WI38 (cell line): ENCODE results near the gene ARHGAP12.
"Not testable (repeated sequence)": the region's sequence is repeated elsewhere in the genome, so short reads cannot be mapped to it uniquely, and the experiment has no call there.

Source experiments
- H3K4me3 ChIP-seq: 2 replicates; pipeline ENCODE4 v1.5.1; 2011; ENCODE audit warnings: low read depth, mild to moderate bottlenecking, control low read depth, low read length
- CTCF ChIP-seq: IDR thresholded peaks from 2 replicates; pipeline ENCODE4 v1.5.1; 2012; ENCODE audit warnings: low read depth, mild to moderate bottlenecking, control low read depth, low read length

Gene ARHGAP12, protein sequence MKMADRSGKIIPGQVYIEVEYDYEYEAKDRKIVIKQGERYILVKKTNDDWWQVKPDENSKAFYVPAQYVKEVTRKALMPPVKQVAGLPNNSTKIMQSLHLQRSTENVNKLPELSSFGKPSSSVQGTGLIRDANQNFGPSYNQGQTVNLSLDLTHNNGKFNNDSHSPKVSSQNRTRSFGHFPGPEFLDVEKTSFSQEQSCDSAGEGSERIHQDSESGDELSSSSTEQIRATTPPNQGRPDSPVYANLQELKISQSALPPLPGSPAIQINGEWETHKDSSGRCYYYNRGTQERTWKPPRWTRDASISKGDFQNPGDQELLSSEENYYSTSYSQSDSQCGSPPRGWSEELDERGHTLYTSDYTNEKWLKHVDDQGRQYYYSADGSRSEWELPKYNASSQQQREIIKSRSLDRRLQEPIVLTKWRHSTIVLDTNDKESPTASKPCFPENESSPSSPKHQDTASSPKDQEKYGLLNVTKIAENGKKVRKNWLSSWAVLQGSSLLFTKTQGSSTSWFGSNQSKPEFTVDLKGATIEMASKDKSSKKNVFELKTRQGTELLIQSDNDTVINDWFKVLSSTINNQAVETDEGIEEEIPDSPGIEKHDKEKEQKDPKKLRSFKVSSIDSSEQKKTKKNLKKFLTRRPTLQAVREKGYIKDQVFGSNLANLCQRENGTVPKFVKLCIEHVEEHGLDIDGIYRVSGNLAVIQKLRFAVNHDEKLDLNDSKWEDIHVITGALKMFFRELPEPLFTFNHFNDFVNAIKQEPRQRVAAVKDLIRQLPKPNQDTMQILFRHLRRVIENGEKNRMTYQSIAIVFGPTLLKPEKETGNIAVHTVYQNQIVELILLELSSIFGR

GRCh38 chr10:31928549-31929260 lies at the start of gene ARHGAP12:
ARHGAP12 (minus strand) TSS chr10:31928831; CDS start chr10:31908855, 19,976 bp downstream.
- TF ChIP-seq CTCF, result no peak

GRCh38 chr10:31978156-31978483 lies 49.5 kb upstream of the ARHGAP12 start:
- H3K4me3 ChIP-seq, result no peak overlapping the region
- no peak for TF ChIP-seq CTCF

More at GRCh38 chr10:31928549-31929260, at the start of gene ARHGAP12:
- H3K4me3 ChIP-seq, result peak within 1 kb of the TSS; percentile 70

DNA sequence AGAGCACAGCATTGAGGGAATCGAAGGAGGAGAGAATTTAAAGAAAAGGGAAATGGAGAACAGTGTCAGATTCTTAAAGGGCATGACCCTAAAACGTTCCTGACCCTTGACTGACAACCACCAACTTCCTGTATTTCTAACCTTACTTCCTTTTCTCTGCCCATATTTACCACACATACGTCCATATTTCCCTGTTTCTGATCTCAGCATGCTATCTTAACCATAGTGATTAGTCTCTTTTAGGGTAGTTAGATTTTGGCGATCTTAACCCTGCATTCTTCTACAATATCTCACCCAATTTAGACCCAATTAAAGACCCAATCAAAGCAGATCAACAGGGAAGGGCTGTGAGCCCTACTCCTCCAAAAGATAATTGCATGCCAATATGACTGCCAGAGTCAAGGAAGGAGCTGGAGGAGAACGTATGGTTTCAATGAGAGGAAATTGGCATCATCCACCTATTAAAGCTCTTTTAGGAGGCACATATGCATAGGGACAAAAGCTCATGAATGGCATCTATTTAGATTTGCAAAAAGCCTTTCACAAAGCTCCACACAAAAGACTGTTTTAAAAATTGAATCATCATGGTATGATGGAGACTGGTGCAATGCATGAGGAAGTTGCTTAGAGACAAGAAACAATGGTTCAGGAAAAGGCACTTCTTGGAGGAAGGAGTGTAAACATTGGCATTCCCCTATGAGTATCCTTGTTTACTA lies 49.0 kb upstream of the ARHGAP12 start:
- no peak overlapping the region for H3K4me3 ChIP-seq
- no peak for TF ChIP-seq CTCF

GRCh38 chr10:31975157-31975765 lies 46.6 kb upstream of the ARHGAP12 start:
- H3K4me3 ChIP-seq, result no peak overlapping the region
- no peak for TF ChIP-seq CTCF

GRCh38 chr10:31974434-31975124 lies 45.9 kb upstream of the ARHGAP12 start:
- no peak for TF ChIP-seq CTCF

DNA sequence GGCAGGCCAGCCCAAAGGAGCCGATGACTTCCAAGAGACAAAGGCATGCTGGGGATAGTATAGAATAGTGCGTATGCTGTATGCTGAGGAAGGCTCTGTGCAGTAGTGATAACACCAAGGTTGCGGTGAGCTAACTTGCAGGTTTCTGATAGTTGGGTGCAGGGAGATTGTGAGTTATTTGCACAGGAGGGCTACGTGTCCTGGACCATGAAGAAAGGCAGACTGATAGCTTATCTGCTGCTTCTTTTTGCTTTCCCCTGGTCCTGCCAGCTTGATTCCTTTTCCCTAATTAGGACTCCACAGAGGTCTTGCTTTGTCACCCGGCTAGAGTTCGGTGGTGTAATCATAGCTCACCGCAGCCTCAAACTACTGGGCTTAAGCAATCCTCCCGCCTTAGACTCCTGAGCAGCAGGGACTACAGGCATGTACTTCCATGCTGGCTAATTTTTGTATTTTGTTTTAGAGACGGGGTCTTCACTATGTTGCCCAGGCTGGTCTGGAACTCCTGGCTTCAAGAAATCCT lies 43.9 kb upstream of the ARHGAP12 start:
- no peak for TF ChIP-seq CTCF

More at GRCh38 chr10:31974434-31975124, 45.9 kb upstream of the ARHGAP12 start:
- H3K4me3 ChIP-seq, result no peak overlapping the region

DNA sequence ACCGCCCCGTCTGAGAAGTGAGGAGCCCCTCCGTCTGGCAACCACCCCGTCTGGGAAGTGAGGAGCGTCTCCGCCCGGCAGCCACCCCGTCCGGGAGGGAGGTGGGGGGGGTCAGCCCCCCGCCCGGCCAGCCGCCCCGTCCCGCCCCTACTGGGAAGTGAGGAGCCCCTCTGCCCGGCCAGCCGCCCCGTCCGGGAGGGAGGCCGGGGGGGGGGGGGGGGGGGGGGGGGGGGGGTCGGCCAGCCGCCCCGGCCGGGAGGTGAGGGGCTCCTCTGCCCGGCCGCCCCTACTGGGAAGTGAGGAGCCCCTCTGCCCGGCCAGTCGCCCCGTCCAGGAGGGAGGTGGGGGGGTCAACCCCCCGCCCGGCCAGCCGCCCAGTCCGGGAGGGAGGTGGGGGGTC lies 41.2 kb upstream of the ARHGAP12 start:
- H3K4me3 ChIP-seq, result not testable (repeated sequence)

More for the DNA sequence above, 43.9 kb upstream of the ARHGAP12 start:
- no peak overlapping the region for H3K4me3 ChIP-seq
